ENCODE results near the gene NOVA2. TPM values are rescaled to one million over a fixed set of nuclear protein-coding genes. Genes with fewer than 3 reads are reported as not detected.

The NOVA2 gene
- total RNA-seq, 4 donors from 2014 or later = 0.40 to 2.1 (median 0.44) TPM; not detected in 1

GRCh38 chr19:45985321-45985720 is 11.7 kb upstream of the NOVA2 start:
- 76 to 99% methylated on average over 6 of the region's 7 CpGs for WGBS, 2 donors
- no peak overlapping the region for H3K27ac ChIP-seq
- no peak for TF ChIP-seq POLR2A (IDR thresholded peaks at IDR 0.05)
- TF ChIP-seq CTCF (IDR thresholded peaks at IDR 0.05) = no peak
- DNase-seq = no peak
- no peaks in the 10 kb centered on the region for H3K9me3 ChIP-seq
- intact Hi-C loops (cut with DNase I) = no loop called here
- peaks cover 0 to 36% (median 0%) of the 10 kb centered on the region in 4 donors for H3K27me3 ChIP-seq
- no peaks in the 10 kb centered on the region for H3K4me1 ChIP-seq
- H3K4me3 ChIP-seq = no peak overlapping the region
- no peaks in the 10 kb centered on the region for H3K36me3 ChIP-seq

- TF ChIP-seq CTCF (IDR thresholded peaks at IDR 0.05) = no peak
- TF ChIP-seq POLR2A (IDR thresholded peaks at IDR 0.05) = no peak
- Histone ChIP-seq H3K36me3 (no peaks in the 10 kb centered on the region), H3K9me3 (no peaks in the 10 kb centered on the region), H3K4me1 (no peaks in the 10 kb centered on the region), H3K27ac (no peak overlapping the region), H3K27me3 (peaks cover 0 to 42% (median 0%) of the 10 kb centered on the region in 4 donors), H3K4me3 (no peak overlapping the region)
- intact Hi-C loops (cut with DNase I) = no loop called here
- 44 to 51% methylated on average over 2 of the region's 2 CpGs for WGBS, 2 donors
- DNase-seq = no peak
Observed at GRCh38 chr19:45981350-45981749, 7.7 kb upstream of the NOVA2 start.

- 75 to 86% methylated on average over 5 to 7 of the region's 7 CpGs for WGBS, 2 donors
- no peaks in the 10 kb centered on the region for H3K36me3 ChIP-seq
Observed at GRCh38 chr19:45978156-45978555, 4.5 kb upstream of the NOVA2 start.

GRCh38 chr19:45976178-45976577 is 2.5 kb upstream of the NOVA2 start:
- Histone ChIP-seq H3K4me1 (peaks cover 0 to 26% (median 4%) of the 10 kb centered on the region in 3 donors), H3K9me3 (no peaks in the 10 kb centered on the region), H3K27ac (no peak overlapping the region), H3K4me3 (no peak overlapping the region), H3K36me3 (no peaks in the 10 kb centered on the region), H3K27me3 (peaks cover 0 to 77% (median 7%) of the 10 kb centered on the region in 4 donors)
- DNase-seq = no peak
- intact Hi-C loops (cut with DNase I) = no loop called here
- 38 to 39% methylated on average over 3 to 10 of the region's 14 CpGs for WGBS, 2 donors
- TF ChIP-seq POLR2A (IDR thresholded peaks at IDR 0.05) (no peak), CTCF (IDR thresholded peaks at IDR 0.05) (no peak)

More at GRCh38 chr19:45978156-45978555, 4.5 kb upstream of the NOVA2 start:
- no peak overlapping the region for H3K27ac ChIP-seq
- DNase-seq = no peak
- intact Hi-C loops (cut with DNase I) = no loop called here
- H3K9me3 ChIP-seq = no peaks in the 10 kb centered on the region
- H3K4me1 ChIP-seq = peaks cover 0 to 8% (median under 1%) of the 10 kb centered on the region in 3 donors
- peaks cover 0 to 64% (median 1%) of the 10 kb centered on the region in 4 donors for H3K27me3 ChIP-seq
- no peak overlapping the region for H3K4me3 ChIP-seq
- TF ChIP-seq POLR2A (IDR thresholded peaks at IDR 0.05) (no peak), CTCF (IDR thresholded peaks at IDR 0.05) (no peak)

GRCh38 chr19:45975306-45976070 is 1.8 kb upstream of the NOVA2 start:
- Histone ChIP-seq H3K4me1 (peaks cover 0 to 28% (median 4%) of the 10 kb centered on the region in 3 donors), H3K36me3 (no peaks in the 10 kb centered on the region), H3K27me3 (peaks cover 0 to 81% (median 7%) of the 10 kb centered on the region in 4 donors), H3K4me3 (no peak overlapping the region), H3K27ac (no peak overlapping the region), H3K9me3 (no peaks in the 10 kb centered on the region)
- no peak for TF ChIP-seq POLR2A (IDR thresholded peaks at IDR 0.05)
- TF ChIP-seq CTCF (IDR thresholded peaks at IDR 0.05) = no peak
- DNase-seq = no peak
- intact Hi-C loops (cut with DNase I) = no loop called here
- WGBS, 2 donors = 65 to 67% methylated on average over 8 to 10 of the region's 11 CpGs

Measured in esophagus squamous epithelium (tissue), 5 donors.